ENCODE measurements around the gene P3H2.

The P3H2 gene

GRCh38 chr3:190127195-190127594, 6.5 kb upstream of the P3H2 start:
- no peak overlapping the region for H3K27ac ChIP-seq
- no peaks in the 10 kb centered on the region for H3K36me3 ChIP-seq (ENCODE audit: control insufficient read depth, insufficient read depth, low read length)
- H3K9me3 ChIP-seq (ENCODE audit: control insufficient read depth, low read length): no peaks in the 10 kb centered on the region

GRCh38 chr3:190125436-190126068, 4.9 kb upstream of the P3H2 start:
- no peaks in the 10 kb centered on the region for H3K36me3 ChIP-seq (ENCODE audit: control insufficient read depth, insufficient read depth, low read length)
- no peak overlapping the region for H2AFZ ChIP-seq
- H3K4me3 ChIP-seq (ENCODE audit: low read depth, low read length): no peak overlapping the region
- no peaks in the 10 kb centered on the region for H3K4me1 ChIP-seq
- no peak overlapping the region for H3K4me2 ChIP-seq (ENCODE audit: low read length)
- no peak overlapping the region for H3K27ac ChIP-seq
- no peak overlapping the region for H3K9ac ChIP-seq
- H3K9me3 ChIP-seq (ENCODE audit: control insufficient read depth, low read length): no peaks in the 10 kb centered on the region
- no peaks in the 10 kb centered on the region for H3K79me2 ChIP-seq
- TF ChIP-seq CTCF (IDR thresholded peaks at IDR 0.05): no peak
- H3K27me3 ChIP-seq (ENCODE audit: control insufficient read depth, insufficient read depth, low read length): no peaks in the 10 kb centered on the region

More at GRCh38 chr3:190127195-190127594, 6.5 kb upstream of the P3H2 start:
- Histone ChIP-seq H3K9ac (no peak overlapping the region), H3K79me2 (no peaks in the 10 kb centered on the region), H3K4me3 (ENCODE audit: low read depth, low read length) (no peak overlapping the region), H3K27me3 (ENCODE audit: control insufficient read depth, insufficient read depth, low read length) (no peaks in the 10 kb centered on the region), H3K4me1 (no peaks in the 10 kb centered on the region), H3K4me2 (ENCODE audit: low read length) (no peak overlapping the region), H2AFZ (no peak overlapping the region)
- TF ChIP-seq CTCF (IDR thresholded peaks at IDR 0.05): no peak

GRCh38 chr3:190124067-190124466, 3.4 kb upstream of the P3H2 start:
- H3K27ac ChIP-seq: no peak overlapping the region
- no peaks in the 10 kb centered on the region for H3K79me2 ChIP-seq
- no peaks in the 10 kb centered on the region for H3K36me3 ChIP-seq (ENCODE audit: control insufficient read depth, insufficient read depth, low read length)
- H3K4me3 ChIP-seq (ENCODE audit: low read depth, low read length): no peak overlapping the region
- no peaks in the 10 kb centered on the region for H3K9me3 ChIP-seq (ENCODE audit: control insufficient read depth, low read length)
- H2AFZ ChIP-seq: no peak overlapping the region
- no peak for TF ChIP-seq CTCF (IDR thresholded peaks at IDR 0.05)
- H3K4me1 ChIP-seq: no peaks in the 10 kb centered on the region
- no peak overlapping the region for H3K9ac ChIP-seq
- H3K27me3 ChIP-seq (ENCODE audit: control insufficient read depth, insufficient read depth, low read length): no peaks in the 10 kb centered on the region
- H3K4me2 ChIP-seq (ENCODE audit: low read length): no peak overlapping the region

- Histone ChIP-seq H3K4me1 (no peaks in the 10 kb centered on the region), H3K36me3 (ENCODE audit: control insufficient read depth, insufficient read depth, low read length) (no peaks in the 10 kb centered on the region), H3K4me2 (ENCODE audit: low read length) (no peak overlapping the region), H3K27me3 (ENCODE audit: control insufficient read depth, insufficient read depth, low read length) (no peaks in the 10 kb centered on the region), H3K9ac (no peak overlapping the region), H3K27ac (no peak overlapping the region), H2AFZ (no peak overlapping the region), H3K9me3 (ENCODE audit: control insufficient read depth, low read length) (no peaks in the 10 kb centered on the region), H3K4me3 (ENCODE audit: low read depth, low read length) (no peak overlapping the region), H3K79me2 (no peaks in the 10 kb centered on the region)
- no peak for TF ChIP-seq CTCF (IDR thresholded peaks at IDR 0.05)
These were observed 1.6 kb upstream of the P3H2 start for GRCh38 chr3:190122198-190122771.

- Histone ChIP-seq H3K9ac (no peak overlapping the region), H3K36me3 (ENCODE audit: control insufficient read depth, insufficient read depth, low read length) (no peaks in the 10 kb centered on the region), H3K27ac (no peak overlapping the region), H3K9me3 (ENCODE audit: control insufficient read depth, low read length) (no peaks in the 10 kb centered on the region), H3K4me3 (ENCODE audit: low read depth, low read length) (no peak overlapping the region), H2AFZ (no peak overlapping the region), H3K27me3 (ENCODE audit: control insufficient read depth, insufficient read depth, low read length) (no peaks in the 10 kb centered on the region), H3K4me1 (no peaks in the 10 kb centered on the region), H3K4me2 (ENCODE audit: low read length) (no peak overlapping the region), H3K79me2 (no peaks in the 10 kb centered on the region)
- TF ChIP-seq CTCF (IDR thresholded peaks at IDR 0.05): no peak
These were observed 686 bp upstream of the P3H2 start for GRCh38 chr3:190121383-190121782.

All from parathyroid adenoma (tissue), 2 donors.